GM18951 (cell line): ENCODE results near the gene ARMC9.
"Not testable (repeated sequence)": the region's sequence is repeated elsewhere in the genome, so short reads cannot be mapped to it uniquely, and the experiment has no call there.

Source experiments
- POLR2A ChIP-seq: IDR thresholded peaks from 4 replicates; pipeline ENCODE4 v1.6.1; 2011; ENCODE audit warnings: mild to moderate bottlenecking; ENCODE audit not compliant: insufficient read length, insufficient read depth; ENCODE audit errors: extremely low read depth
- in situ Hi-C: fragments of 300-500 bp; cut with MboI; formaldehyde crosslinking; loops from one replicate; pipeline ENCODE4 v1.12.0; 2022; ENCODE audit warnings: low sequenced_read_pairs, mixed read lengths, inconsistent platforms; ENCODE audit not compliant: unreplicated experiment

ARMC9 gene

DNA sequence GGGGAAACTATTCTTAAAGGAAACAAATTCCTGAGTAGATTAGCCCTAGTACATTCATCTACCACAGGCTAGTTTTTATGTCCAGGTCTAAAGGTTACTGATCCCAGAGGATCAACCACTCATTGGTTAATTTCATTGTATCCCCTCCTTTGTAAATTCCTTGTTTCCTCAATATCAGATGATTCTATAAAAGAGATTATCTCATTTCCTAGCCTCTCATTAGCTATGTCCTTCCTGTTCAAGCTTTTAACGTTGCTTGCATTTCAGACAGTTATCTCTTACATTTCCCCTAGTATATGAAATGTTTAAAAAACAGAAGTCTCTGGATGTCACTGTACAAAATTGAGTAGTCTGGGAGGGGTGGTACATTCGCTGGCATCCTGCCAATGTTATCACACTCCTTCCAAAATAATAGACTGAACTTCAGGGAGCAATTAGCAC lies 24.2 kb upstream of the ARMC9 start:
- in situ Hi-C loops: no loop called here
- TF ChIP-seq POLR2A: no peak

DNA sequence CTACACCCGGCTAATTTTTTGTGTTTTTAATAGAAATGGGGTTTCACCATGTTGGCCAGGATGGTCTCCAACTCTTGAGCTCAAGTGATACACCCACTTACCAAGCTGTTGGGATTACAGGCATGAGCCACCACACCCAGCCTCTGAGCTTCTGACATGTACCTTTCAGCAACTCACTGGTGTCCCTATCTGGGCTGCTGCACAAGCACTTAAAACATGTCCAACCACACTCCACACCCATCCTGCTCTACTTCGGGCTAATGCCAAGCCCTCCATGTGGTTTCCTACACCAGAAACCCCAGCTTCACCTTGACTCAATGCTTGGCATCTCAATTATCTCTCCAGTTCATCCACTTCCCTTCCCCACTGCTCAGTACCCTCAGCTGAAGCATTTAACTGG lies 22.4 kb upstream of the ARMC9 start:
- in situ Hi-C loops: no loop called here
- TF ChIP-seq POLR2A: no peak

DNA sequence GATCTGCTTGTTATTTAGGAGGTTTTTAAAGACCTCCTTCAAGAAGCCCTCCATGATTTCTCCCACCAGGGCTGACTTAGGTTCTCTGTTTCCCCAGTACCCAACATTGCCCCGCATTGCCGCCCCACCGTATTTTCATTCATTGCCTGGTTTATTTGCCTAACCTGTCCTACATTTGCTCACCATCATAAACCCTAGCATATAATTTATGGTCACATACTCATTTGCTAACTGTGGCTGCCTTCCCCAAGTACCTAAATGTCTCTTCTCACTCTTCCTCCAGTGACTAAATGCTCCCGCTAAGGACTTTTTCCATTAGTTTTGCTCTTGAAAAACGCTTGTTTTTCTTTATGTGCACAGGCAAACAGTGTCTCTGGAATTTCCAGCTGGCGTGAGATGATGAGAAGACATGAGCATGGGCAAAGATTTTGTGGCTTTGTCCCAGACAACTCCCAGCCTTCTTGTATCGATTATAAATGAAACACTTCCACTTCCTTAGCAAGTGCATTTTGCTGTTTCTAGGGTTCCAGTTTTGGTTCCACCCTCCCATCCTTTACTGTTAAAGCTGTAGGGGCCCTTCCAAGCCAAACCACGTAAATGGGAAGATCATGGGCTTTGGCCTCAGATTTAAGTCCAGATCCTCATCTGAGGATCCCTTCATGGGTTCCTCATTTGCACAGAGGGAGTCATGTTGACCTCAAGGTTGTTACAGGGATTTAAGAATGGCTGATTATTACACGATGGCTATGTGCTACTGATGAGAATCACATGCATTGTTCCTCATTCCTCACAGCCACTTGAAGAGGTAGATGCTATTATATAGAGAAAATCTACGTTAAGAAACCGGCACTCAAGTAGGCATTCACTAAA lies 21.0 kb upstream of the ARMC9 start:
- TF ChIP-seq POLR2A: no peak
- in situ Hi-C loops: no loop called here

DNA sequence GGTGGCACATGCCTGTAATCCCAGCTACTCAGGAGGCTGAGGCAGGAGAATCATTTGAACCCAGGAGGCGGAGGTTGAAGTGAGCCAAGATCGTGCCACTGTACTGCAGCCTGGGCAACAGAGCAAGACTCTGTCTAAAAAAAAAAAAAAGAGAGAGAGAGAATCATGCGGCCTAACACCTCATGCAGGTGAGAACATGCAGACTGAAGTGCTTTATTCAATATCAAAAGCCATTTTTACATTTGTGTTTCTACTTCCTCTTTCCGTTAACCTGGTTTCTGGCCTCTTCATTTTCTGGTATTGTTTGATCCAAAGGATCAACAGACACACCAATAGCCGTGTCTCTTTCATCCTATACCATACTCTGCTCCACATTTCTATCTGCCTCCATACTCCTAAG lies 19.6 kb upstream of the ARMC9 start:
- in situ Hi-C loops: not testable (repeated sequence)

DNA sequence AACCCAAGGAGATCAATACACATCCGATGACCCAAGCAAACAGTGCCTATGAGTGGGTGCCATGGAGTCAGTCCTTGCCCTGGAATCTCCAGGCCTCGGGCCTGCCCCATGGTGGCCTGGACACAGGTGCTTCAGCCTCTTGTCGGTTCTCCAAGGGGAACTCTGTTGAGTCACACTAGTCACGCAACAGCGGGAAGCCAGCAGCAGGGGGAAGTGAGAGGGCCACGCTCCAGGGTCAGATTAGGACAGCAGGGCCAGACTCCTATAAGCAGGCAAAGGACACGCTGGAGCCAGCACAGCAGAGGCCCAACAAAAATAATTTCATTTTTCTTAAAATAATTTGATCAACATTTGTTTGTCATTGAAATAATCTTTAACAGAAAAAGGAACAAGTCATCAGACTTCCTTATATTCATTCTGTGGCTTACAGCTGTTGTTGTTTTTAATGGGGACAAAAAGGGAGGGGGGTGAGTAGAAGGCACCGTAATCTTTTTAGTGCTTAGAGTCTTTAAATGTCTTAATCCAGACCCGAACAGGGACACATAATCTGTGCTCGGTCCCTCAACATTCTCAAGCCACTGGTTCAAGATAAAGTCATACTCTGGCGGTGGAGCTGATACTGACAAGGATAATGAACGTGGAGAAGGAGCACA lies 16.4 kb upstream of the ARMC9 start:
- in situ Hi-C loops: no loop called here

DNA sequence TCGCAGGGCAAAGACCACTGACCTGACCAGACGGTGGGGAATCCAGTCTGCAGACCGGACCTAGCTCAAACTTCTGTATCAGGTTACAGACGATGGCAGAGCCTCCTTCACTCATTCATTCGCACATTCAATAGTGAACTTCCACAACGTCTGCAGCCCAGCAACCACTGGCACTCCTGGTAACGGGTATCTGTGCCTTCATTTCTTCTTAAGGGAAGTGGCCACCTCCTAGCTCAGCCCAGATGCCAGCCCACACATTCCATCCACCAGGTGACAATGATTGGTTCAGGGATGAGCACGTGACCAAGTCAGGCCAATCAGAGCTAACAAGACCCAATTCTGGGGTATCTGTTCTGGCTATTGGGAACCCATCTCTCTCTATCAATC lies 15.9 kb upstream of the ARMC9 start:
- no peak for TF ChIP-seq POLR2A
- in situ Hi-C loops: no loop called here

More for the DNA sequence above, 16.4 kb upstream of the ARMC9 start:
- peak; percentile 15 for TF ChIP-seq POLR2A

DNA sequence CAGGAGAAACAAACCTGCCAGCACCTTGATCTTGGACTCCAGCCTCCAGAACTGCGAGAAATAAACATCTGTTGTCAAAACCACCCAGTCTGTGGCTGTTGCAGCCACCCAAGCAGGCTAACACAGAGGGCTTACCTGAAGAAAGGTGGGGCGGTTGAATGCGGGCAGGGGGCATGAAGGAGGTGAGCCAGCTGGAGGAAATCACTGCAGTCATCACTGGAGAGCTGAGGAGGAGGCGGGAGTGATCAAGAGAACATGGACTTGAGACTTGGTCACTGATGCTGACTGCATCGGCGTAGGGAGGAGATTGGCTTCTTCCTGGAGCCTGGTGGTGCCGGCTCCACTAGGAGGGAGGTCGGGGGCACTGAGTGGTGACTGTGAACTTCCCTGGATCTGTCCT lies 14.6 kb upstream of the ARMC9 start:
- in situ Hi-C loops: no loop called here
- TF ChIP-seq POLR2A: no peak

DNA sequence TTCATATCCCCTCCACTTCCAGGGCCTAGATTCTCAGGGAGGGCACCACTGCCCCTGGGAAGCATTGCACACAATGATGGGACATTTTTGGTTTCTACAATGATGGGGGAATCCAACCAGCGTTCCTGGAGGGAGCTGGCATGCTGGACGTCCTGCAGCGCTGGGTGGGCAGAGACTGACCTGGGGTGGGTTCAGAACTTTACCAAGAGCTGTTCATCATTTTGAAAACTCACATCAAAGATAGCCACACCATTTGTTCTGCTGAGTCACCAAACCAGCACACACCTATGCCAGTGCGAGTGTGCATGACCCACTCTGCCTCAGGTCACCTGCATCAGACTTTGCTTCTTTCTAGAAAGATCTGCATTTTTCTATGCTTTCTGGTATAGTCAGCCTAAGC lies 14.1 kb upstream of the ARMC9 start:
- TF ChIP-seq POLR2A: no peak
- in situ Hi-C loops: no loop called here

DNA sequence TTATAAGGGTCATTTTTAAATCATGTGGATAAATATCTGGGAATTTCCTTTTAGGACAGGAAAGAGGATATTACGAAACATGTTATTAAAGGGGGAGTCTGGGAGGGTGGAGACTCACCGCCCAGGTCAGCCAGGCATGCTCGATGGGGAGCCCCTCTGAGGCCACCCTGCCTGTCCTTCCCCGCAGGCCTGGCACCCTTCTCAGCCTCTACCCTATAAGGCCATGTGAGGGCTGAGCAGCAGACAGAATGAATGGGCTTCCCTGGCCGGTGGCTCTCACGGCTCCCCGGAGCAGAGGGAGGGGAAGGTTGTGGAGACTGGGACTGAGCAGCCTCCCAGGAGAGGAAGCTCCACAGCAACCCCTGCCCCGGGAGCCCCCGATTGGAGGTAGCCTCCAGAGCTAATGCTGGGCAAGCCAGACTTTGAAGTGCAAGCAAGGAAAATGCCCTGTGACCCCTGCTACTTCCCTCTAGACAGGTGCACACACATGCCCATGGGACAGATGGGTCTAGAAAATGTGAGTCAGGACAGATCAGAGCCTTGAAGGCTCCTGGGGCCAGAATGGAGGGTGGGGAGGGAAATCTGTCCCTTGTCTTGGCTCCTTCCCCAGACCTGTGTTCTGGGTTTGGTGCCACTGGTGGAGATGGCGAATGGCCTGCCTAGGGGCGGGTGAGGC lies 13.2 kb upstream of the ARMC9 start:
- in situ Hi-C loops: no loop called here
- no peak for TF ChIP-seq POLR2A

DNA sequence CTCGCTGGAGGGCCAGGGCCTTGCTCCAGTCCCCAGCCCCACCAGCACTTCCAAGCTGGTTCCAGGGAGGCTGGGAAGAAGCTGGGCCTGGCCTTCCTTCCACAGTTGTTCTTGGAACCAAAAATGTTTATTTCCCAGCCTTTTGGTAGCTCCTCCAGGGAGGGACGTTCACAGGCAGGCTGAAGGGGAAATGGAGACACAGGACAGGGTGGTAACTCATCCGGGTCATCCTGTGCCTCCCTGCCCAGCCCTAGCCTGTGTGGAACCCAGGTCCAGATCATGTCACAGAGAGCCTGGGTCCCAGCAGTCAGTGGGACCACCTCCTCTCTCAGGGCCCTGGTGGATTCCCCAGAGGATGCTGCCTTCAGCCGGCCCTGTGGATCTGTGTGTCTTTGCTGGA lies 12.5 kb upstream of the ARMC9 start:
- in situ Hi-C loops: no loop called here
- no peak for TF ChIP-seq POLR2A

DNA sequence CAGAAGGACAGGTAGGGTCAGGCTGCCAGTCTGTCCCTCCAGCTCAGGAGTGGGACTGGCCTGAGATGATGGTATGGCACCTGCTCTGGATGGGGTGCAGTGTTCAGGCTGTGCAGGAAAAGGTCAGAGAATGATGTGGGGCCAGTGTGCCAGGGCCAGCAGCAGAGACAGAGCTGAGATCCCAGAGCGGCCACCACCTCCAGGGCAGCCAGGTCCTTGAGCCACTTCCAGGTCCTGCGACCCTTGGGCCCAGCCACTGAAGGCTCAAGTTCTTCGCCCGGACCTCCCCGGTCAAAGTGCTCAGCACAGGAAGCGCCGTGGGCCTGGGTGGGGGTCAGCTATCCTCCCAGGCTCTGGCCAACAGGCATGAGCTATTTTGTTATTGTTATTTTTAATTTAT lies 12.1 kb upstream of the ARMC9 start:
- TF ChIP-seq POLR2A: no peak
- in situ Hi-C loops: no loop called here

DNA sequence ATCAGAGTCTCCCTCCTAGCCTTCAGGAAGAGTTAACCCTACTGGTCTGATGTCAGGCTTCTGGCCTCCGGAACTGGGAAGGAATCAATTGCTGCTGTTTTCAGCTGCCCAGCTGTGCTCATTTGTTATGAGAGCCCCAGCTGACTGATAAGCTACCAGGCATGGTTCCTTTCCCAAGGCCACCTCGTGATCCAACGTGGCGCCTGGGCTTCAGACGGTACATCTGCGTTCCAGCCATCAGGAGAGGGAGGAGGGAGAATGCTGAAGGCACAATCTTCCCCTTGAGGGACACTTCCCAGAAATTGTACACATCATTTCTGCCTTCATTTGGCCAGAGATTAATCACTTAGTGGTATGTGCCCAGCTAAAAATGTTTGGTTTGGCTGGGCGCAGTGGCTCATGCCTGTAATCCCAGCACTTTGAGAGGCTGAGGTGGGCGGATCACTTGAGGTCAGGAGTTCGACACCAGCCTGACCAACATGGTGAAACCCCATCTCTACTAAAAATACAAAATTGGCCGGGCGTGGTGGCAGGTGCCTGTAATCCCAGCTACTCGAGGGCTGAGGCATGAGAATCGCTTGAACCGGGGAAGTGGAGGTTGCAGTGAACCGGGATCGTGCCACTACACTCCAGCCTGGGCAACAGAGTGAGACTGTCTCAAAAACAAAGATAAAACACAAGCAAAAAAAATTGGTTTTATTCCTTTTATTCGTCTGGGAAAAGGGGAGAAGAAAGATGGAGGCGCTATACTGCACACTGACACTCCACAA lies 10.5 kb upstream of the ARMC9 start:
- TF ChIP-seq POLR2A: no peak
- in situ Hi-C loops: no loop called here
